LNCAP (cell line): Measurements from ENCODE around the gene DESI1.

Source experiments
- TF ChIP-seq, protein P1 (sequence below): fragments of 450-650 bp; IDR thresholded peaks from 2 replicates; pipeline ENCODE4 v1.5.1; 2017; ENCODE audit warnings: mild to moderate bottlenecking

DESI1 gene

DNA sequence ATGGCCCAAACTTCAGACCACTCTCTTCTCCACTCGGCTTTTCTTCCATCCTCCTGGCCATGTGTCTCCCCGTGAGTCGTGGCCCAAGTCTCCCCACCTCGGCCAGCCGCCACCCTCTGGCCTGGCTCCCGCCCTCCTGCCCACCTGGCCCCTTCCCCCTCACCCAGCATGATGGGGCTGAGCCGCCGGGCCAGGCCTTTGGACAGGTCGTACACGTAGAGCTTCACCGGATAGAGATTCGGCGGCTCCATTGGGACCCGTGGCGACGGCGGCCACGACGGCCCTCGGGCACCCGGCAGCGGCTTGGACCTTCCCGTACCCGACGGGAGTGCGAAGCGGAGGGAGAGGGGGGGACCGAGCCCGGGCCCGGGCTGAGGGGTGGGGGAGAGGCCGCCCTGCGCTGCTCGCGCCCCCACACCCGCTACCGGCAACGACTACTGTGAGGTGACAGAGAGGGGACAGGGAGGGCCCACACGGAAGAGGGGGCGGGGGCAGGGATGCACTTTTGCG, at the start of gene DESI1:
TSS of gene DESI1 (minus strand) at position 455 of the 510 bp plus-strand sequence. CDS start at position 251, 204 bp downstream.
- TF ChIP-seq, protein P1, sequence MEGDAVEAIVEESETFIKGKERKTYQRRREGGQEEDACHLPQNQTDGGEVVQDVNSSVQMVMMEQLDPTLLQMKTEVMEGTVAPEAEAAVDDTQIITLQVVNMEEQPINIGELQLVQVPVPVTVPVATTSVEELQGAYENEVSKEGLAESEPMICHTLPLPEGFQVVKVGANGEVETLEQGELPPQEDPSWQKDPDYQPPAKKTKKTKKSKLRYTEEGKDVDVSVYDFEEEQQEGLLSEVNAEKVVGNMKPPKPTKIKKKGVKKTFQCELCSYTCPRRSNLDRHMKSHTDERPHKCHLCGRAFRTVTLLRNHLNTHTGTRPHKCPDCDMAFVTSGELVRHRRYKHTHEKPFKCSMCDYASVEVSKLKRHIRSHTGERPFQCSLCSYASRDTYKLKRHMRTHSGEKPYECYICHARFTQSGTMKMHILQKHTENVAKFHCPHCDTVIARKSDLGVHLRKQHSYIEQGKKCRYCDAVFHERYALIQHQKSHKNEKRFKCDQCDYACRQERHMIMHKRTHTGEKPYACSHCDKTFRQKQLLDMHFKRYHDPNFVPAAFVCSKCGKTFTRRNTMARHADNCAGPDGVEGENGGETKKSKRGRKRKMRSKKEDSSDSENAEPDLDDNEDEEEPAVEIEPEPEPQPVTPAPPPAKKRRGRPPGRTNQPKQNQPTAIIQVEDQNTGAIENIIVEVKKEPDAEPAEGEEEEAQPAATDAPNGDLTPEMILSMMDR = no peak

DNA sequence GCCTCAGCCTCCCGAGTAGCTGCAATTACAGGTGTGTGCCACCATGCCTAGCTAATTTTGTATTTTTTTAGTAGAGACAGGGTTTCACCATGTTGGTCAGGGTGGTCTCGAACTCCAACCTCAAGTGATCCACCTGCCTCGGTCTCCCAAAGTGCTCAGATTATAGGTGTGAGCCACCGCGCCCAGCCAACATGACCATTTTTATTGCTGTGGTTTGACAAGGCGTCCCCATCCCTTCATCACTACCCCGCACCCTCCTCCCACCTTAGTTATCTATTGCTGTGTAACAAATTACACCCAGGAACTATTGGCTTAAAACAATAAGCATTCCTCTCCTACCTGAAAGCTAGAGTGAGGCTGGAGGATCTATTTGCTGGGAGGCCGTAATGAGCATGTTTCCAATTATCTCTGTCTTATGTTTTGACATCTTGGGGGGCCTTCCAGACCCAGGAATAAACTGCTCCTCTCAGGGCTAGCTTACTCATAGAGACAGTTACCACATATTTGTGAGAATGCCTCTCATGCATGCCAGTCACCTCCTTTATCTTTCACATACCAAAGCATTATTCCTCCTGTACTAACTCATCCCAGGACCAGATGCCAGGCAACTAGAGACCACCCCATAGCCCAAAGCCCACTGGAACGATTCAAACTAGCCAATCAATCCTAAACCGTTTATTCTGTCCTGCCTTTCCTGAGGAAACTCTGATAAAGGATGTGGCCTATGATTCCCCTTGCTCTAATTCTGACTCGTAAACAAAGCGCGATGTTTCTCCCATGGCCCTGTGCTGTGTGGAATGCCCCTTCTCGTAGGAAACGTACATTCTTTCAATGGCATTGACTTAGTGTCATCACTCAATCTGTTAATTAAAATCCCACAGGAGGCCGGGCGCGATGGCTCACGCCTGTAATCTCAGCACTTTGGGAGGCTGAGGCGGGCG, 48.4 kb upstream of the DESI1 start:
- TF ChIP-seq, protein P1 = no peak

DNA sequence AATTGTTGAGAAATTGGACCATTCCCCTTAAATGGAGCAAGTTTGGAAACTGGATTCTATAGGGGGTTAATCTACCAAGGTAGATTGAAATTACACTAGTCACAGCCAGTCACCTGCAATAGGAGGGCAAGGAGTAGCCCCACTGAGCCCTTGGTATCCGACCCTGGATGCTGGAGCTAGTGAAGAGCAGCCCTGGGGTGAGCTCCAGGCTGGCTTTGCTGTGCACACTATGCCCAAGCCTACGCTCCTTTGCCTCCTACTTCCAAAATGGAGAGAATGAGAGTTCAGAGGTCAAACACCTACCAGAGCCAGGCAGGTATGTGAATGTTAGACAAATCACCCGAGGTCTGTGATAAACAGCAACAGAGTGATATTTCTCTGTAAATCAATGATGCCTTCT, 44.1 kb upstream of the DESI1 start:
- TF ChIP-seq, protein P1 = no peak

DNA sequence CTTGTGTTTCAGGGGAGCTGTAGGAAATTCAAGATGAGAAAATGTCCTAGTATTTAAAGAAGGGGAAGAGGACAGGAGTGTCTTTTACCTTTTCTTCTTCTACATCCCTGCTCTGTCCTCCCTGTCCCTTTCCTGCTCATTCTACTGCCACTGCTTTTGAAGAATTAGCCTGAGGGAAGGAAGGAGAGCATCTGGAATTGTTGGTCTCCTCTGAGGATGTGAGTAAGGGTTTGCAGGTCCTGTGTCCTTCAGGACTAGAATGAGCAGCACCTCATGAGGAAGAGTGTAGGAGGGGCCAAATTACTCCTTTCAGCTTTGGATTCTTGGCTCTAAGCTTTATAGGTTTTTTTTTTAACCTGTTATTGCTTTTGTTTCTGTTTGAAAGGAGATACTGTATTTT, 43.6 kb upstream of the DESI1 start:
- TF ChIP-seq, protein P1 = no peak

DNA sequence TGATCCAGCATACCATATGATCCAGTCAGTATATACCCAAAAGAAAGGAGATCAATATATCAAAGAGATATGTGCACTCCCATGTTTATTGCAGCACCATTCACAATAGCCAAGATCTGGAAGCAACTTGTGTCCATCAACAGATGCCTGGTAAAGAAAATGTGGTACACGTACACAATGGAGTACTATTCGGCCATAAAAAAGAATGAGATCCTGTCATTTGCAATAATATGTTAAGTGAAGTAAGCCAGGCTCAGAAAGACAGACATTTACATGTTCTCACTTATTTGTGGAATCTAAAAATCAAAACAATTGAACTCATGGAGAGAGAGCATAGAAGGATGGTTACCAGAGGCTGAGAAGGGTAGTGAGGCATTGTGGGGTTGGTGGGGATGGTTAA, 40.9 kb upstream of the DESI1 start:
- TF ChIP-seq, protein P1 = no peak

DNA sequence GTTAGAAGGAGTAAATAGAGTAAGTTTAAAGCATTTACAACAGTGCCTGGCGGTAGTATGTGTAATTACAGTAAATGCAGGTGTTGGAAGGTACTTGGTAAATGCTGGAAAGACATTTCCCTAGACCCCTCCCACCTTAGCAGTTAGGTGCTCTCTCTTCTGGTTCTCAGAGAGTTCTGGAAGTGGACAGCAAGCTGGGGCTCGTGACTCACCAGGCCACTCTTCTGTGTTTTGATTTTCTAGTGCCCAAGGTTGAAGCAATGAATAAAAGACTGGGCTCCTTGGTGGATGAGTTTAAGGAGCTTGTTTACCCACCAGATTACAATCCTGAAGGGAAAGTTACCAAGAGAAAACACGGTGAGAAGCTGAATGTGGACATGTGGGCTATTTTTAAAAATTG, 40.2 kb upstream of the DESI1 start:
- TF ChIP-seq, protein P1 = no peak

DNA sequence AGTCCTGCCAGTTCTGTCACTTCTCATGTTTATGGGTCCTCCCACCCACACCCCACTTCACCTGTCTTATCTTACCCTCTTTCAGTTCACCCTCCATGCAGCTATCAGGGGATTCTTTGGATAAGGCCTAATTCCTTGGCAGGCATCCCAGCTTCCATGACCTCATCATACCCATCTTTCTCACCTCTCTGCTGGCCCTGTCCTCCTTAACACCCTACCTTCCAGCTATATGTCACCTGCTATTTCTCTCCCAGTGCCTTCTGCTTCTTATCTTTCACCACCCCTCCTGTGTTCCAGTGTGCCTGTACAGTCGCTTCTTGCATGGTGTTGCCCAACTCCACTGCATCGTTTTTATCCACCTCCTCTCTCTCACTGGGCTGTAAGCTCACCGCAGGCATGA, 39.6 kb upstream of the DESI1 start:
- TF ChIP-seq, protein P1 = no peak
